ENCODE results near the gene AMOTL1.
"Not testable (repeated sequence)": the region's sequence is repeated elsewhere in the genome, so short reads cannot be mapped to it uniquely, and the experiment has no call there.

The AMOTL1 gene

GRCh38 chr11:94882931-94883330, 114.8 kb downstream of the AMOTL1 start:
- DNase-seq (ENCODE audit: low read depth in 2 of 2), result no peak

DNA sequence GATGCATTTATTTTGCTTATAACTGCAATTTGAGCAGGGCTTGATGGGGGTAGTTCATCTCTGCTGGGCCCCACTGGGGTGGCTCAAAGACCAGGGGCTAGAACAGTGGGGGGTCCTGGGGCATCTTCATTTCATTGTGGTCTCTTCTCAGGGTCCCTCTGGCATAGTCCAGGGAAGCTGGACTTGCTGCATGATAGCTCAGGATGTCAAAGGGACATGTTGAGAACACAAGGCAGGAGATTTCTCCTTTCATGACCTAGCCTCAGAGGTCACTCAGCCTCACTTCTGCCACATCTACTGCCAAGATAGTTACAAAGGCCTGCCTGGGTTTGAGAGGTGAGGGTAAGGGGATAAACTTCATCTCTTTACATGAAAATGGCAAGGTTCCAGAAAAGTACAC, 115.7 kb downstream of the AMOTL1 start:
- no peak for DNase-seq (ENCODE audit: low read depth in 2 of 2)

DNA sequence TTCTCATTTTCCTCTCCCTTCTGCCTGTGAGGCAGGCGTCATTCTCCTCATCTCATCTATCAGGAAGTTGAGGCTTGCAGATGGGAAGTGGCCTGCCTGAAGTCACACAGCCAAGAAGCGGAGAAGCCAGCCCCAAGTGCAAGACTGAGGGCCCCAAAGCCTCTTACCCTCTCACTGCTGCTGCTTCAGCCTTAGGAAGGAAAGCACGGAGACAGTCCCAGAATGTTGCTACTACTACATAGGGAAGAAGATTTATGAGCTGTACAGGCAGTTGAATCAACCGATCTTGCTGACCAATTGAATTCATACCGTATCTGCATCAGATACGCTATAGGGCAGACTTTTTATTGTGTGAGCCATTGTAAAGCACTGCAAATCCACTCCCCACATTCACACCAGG, 116.2 kb downstream of the AMOTL1 start:
- DNase-seq (ENCODE audit: low read depth in 2 of 2), result no peak

DNA sequence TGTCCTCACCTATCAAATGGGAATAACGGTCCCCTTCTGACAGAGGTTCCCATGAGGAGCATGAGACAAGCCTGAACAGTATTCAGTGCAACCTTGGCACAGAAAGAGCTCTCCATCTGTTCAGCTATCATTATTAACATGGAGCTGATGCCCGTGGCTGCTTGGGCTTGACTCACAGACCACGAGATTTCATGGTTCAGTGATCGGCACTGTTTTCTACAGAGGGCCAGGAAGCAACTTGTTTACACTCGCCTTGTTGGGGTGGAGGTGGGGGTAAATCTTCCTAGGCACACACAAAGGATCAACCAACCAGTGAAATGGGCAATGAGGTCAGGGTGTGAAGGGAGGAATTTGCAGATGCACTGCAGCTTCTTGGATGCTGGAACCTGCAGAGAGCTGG, 117.0 kb downstream of the AMOTL1 start:
- DNase-seq (ENCODE audit: low read depth in 2 of 2), result no peak

GRCh38 chr11:94885581-94885980, 117.4 kb downstream of the AMOTL1 start:
- no peak for DNase-seq (ENCODE audit: low read depth in 2 of 2)

GRCh38 chr11:94888204-94888603, 120.0 kb downstream of the AMOTL1 start:
- no peak for DNase-seq (ENCODE audit: low read depth in 2 of 2)

GRCh38 chr11:94895451-94895850, 127.3 kb downstream of the AMOTL1 start:
- no peak for DNase-seq (ENCODE audit: low read depth in 2 of 2)

DNA sequence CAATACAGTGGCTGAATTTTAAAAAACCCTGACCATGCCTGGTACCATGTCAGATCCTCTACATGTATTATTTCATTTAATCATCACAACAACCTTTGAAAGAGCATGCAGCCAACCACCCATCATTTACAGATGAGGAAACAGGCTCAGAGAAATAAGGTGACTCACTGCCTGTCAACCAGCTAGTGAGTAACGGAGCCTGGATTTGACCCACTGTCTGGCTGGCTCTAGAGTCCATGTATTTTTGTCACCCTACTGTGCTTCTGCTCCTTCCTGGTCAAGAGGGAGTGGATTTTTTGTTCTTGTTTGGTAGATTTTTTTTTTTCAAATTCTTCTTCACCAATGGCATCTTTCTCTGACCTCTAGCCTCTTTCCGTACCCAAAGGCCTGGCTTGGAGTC, 127.8 kb downstream of the AMOTL1 start:
- no peak for DNase-seq (ENCODE audit: low read depth in 2 of 2)

DNA sequence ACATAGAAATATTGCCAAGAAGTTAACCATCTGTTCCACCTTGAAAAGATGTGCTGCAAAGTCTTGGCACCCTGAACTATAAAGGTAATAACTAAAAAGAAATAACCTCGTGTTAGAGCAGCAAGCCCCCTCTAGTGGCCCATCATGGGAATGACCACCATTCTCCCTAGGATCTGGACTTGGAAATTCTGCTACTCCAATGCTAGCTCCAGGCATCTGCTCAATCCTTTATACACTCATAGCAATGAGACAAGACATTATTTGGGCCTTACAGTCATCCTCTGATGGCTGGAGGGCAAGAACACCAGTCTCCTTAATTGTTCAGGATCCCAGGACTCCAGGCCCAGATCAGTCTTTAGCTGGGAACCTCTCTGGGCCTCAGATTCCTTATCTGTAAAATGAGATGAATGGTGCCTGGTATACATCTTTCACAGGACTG, 129.2 kb downstream of the AMOTL1 start:
- no peak for DNase-seq (ENCODE audit: low read depth in 2 of 2)

GRCh38 chr11:94907226-94907625, 139.1 kb downstream of the AMOTL1 start:
- DNase-seq (ENCODE audit: low read depth in 2 of 2), result no peak

GRCh38 chr11:94909371-94909820, 141.2 kb downstream of the AMOTL1 start:
- no peak for DNase-seq (ENCODE audit: low read depth in 2 of 2)

DNA sequence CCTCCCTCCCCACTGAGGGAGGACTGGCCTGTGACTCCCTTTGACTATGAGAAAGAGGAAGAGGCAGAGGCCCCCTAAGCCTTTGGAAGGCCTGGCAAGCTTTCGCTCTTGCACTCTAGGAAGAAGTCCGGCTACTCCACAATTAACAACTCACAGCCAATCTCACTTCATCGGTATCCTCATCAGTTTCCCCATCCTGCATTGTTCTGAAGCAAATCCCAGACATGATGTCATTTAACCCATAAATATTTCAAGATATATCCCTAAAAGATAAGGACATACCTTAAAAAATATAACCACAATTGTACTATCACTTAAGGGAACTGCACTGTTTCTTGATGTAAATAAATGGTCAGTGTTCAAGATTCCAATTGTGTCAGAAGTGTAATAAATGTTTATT, 142.1 kb downstream of the AMOTL1 start:
- no peak for DNase-seq (ENCODE audit: low read depth in 2 of 2)

DNA sequence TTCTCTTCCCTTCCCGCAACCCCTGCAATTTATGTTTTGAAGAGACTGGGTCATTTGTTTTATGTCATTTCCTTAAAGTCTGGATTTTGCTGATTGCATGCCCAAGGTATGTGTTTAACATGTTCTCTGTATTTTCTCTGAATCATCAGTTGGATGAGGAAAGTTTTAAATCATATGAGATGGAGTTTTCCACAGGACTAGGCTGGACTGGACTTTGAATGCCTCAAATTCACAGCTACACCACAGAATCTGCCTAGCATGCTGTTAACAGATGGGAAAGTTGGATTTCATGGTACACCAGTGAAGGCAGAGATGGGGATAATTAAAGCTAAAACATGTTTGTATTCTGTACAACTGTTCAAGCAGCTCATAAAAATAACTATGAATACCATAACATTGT, 142.6 kb downstream of the AMOTL1 start:
- no peak for DNase-seq (ENCODE audit: low read depth in 2 of 2)

GRCh38 chr11:94912806-94913205, 144.7 kb downstream of the AMOTL1 start:
- DNase-seq (ENCODE audit: low read depth in 2 of 2), result no peak

GRCh38 chr11:94913718-94914394, 145.7 kb downstream of the AMOTL1 start:
- DNase-seq (ENCODE audit: low read depth in 2 of 2), result not testable (repeated sequence)

DNA sequence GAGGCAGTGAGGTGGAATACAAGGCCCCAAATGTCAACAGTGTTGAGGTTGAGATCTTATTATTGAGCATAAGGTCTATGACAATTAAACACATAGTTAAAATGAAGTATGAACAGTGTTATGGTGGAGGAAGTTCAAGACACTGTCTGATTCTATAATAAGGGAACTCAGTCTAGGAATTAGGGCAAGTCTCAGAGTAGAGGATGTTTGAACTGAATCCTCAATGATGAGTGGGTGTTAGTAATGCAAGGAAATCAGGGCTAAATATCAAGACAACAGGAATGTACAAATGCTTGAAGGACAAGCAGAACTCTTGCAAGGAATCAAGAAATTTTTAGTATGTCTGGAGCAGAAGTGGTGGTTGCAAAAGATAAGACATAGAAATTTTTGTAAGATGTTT, 152.2 kb downstream of the AMOTL1 start:
- no peak for DNase-seq (ENCODE audit: low read depth in 2 of 2)

- no peak for DNase-seq (ENCODE audit: low read depth in 2 of 2)
Measured at GRCh38 chr11:94922321-94923003, 154.3 kb downstream of the AMOTL1 start.

GRCh38 chr11:94923004-94923334, 154.8 kb downstream of the AMOTL1 start:
- DNase-seq (ENCODE audit: low read depth in 2 of 2), result no peak

DNA sequence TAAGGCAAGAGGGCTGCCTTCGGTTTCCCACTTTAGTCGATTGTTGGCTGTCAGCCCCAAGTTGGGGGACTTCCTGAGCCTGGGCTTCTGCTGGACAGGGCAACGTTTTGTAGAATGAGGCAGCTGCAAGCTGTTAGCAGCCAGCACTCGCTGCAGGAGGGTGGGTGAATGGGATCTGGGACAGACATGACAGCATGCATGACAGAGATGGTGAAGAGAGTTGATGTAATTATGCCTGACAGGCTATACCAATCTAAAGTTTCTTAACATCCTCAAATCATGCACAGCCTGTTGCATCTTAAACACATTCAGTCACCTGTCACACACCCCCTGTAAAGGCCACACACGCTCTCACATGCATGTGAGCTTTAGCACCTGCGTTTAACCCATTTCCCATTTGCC, 156.0 kb downstream of the AMOTL1 start:
- no peak for DNase-seq (ENCODE audit: low read depth in 2 of 2)

GRCh38 chr11:94924612-94925011, 156.5 kb downstream of the AMOTL1 start:
- no peak for DNase-seq (ENCODE audit: low read depth in 2 of 2)

DNA sequence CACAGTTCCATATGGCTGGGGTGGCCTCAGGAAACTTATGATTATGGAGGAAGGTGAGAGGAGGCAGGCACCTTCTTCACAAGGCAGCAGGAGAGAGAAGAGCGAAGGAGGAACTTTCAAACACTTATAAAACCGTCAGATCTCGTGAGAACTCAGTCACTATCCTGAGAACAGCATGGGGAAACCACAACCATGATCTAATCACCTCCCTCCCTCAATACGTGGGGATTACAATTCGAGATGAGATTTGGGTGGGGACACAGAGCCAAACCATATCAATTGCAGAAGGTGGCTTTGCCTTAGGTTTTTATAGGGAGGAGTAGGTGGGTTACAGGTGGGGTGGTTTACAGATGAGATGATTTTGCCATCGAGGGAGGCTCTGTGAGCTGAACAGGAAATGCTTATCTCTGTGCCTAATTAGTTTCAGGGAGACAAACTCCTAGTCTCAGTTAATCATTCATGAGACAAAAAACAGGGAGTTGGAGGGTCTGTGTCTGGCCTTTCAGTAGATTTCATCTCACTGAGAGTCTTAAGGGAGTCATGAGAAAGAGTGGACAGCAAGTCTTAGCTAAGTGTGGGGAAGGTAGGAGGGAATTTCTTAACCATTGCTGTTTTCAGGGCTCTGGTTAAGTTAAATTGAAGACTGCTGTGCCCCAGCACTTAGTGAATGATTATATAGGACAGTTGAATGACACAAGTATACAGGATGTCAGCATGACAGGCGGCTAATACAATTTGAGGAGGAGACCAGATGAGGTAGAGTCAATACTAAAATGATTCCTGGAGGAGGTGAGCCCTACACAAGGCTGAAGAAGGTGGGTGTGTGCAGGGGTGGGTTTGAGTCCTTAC, 157.5 kb downstream of the AMOTL1 start:
- no peak for DNase-seq (ENCODE audit: low read depth in 2 of 2)

GRCh38 chr11:94926271-94926625, 158.1 kb downstream of the AMOTL1 start:
- DNase-seq (ENCODE audit: low read depth in 2 of 2), result no peak
